Measurements from ENCODE around the gene TVP23C.

TVP23C gene

GRCh38 chr17:15475631-15476354 lies 87.5 kb downstream of the TVP23C start:
- no peaks in the 10 kb centered on the region for H3K9me3 ChIP-seq (ENCODE audit: control insufficient read depth, insufficient read depth, low read length)
- peaks cover 6% of the 10 kb centered on the region for H3K4me1 ChIP-seq (ENCODE audit: control insufficient read depth, insufficient read depth, low read length)
- no peaks in the 10 kb centered on the region for H3K36me3 ChIP-seq (ENCODE audit: control insufficient read depth, insufficient read depth, low read length)

GRCh38 chr17:15472891-15473290 lies 90.4 kb downstream of the TVP23C start:
- Histone ChIP-seq H3K4me3 (ENCODE audit: low read depth, low read length) (no peak overlapping the region), H3K27ac (ENCODE audit: low read depth, low read length) (no peak overlapping the region), H3K36me3 (ENCODE audit: control insufficient read depth, insufficient read depth, low read length) (no peaks in the 10 kb centered on the region), H3K27me3 (ENCODE audit: control insufficient read depth, insufficient read depth, low read length) (no peaks in the 10 kb centered on the region), H3K4me1 (ENCODE audit: control insufficient read depth, insufficient read depth, low read length) (peaks cover 6% of the 10 kb centered on the region), H3K9me3 (ENCODE audit: control insufficient read depth, insufficient read depth, low read length) (no peaks in the 10 kb centered on the region), H3K9ac (ENCODE audit: low read depth, low read length) (no peak overlapping the region)

More at GRCh38 chr17:15475631-15476354, 87.5 kb downstream of the TVP23C start:
- Histone ChIP-seq H3K27me3 (ENCODE audit: control insufficient read depth, insufficient read depth, low read length) (no peaks in the 10 kb centered on the region), H3K27ac (ENCODE audit: low read depth, low read length) (no peak overlapping the region), H3K9ac (ENCODE audit: low read depth, low read length) (no peak overlapping the region), H3K4me3 (ENCODE audit: low read depth, low read length) (no peak overlapping the region)

- no peaks in the 10 kb centered on the region for H3K27me3 ChIP-seq (ENCODE audit: control insufficient read depth, insufficient read depth, low read length)
- H3K4me1 ChIP-seq (ENCODE audit: control insufficient read depth, insufficient read depth, low read length) = peaks cover 6% of the 10 kb centered on the region
- no peaks in the 10 kb centered on the region for H3K36me3 ChIP-seq (ENCODE audit: control insufficient read depth, insufficient read depth, low read length)
- H3K9ac ChIP-seq (ENCODE audit: low read depth, low read length) = no peak overlapping the region
- no peak overlapping the region for H3K4me3 ChIP-seq (ENCODE audit: low read depth, low read length)
- no peak overlapping the region for H3K27ac ChIP-seq (ENCODE audit: low read depth, low read length)
- H3K9me3 ChIP-seq (ENCODE audit: control insufficient read depth, insufficient read depth, low read length) = no peaks in the 10 kb centered on the region
These were observed 92.7 kb downstream of the TVP23C start for GRCh38 chr17:15470536-15470935.

- Histone ChIP-seq H3K27me3 (ENCODE audit: control insufficient read depth, insufficient read depth, low read length) (no peaks in the 10 kb centered on the region), H3K36me3 (ENCODE audit: control insufficient read depth, insufficient read depth, low read length) (no peaks in the 10 kb centered on the region), H3K27ac (ENCODE audit: low read depth, low read length) (no peak overlapping the region), H3K4me3 (ENCODE audit: low read depth, low read length) (no peak overlapping the region), H3K9ac (ENCODE audit: low read depth, low read length) (no peak overlapping the region), H3K9me3 (ENCODE audit: control insufficient read depth, insufficient read depth, low read length) (no peaks in the 10 kb centered on the region), H3K4me1 (ENCODE audit: control insufficient read depth, insufficient read depth, low read length) (peaks cover 6% of the 10 kb centered on the region)
These were observed 94.0 kb downstream of the TVP23C start for GRCh38 chr17:15469260-15469659.

GRCh38 chr17:15468126-15468525 lies 95.2 kb downstream of the TVP23C start:
- H3K9ac ChIP-seq (ENCODE audit: low read depth, low read length) = no peak overlapping the region
- no peak overlapping the region for H3K27ac ChIP-seq (ENCODE audit: low read depth, low read length)
- no peaks in the 10 kb centered on the region for H3K9me3 ChIP-seq (ENCODE audit: control insufficient read depth, insufficient read depth, low read length)
- no peaks in the 10 kb centered on the region for H3K36me3 ChIP-seq (ENCODE audit: control insufficient read depth, insufficient read depth, low read length)
- peaks cover 6% of the 10 kb centered on the region for H3K4me1 ChIP-seq (ENCODE audit: control insufficient read depth, insufficient read depth, low read length)
- no peak overlapping the region for H3K4me3 ChIP-seq (ENCODE audit: low read depth, low read length)
- H3K27me3 ChIP-seq (ENCODE audit: control insufficient read depth, insufficient read depth, low read length) = no peaks in the 10 kb centered on the region

- H3K4me3 ChIP-seq (ENCODE audit: low read depth, low read length) = no peak within 1 kb of the TSS
- H3K36me3 ChIP-seq (ENCODE audit: control insufficient read depth, insufficient read depth, low read length) = no peaks in the 10 kb centered on the region
- no peak within 1 kb of the TSS for H3K9ac ChIP-seq (ENCODE audit: low read depth, low read length)
- H3K27ac ChIP-seq (ENCODE audit: low read depth, low read length) = no peak within 1 kb of the TSS
- H3K9me3 ChIP-seq (ENCODE audit: control insufficient read depth, insufficient read depth, low read length) = no peaks in the 10 kb centered on the region
- H3K4me1 ChIP-seq (ENCODE audit: control insufficient read depth, insufficient read depth, low read length) = peaks cover 5% of the 10 kb centered on the region
- no peaks in the 10 kb centered on the region for H3K27me3 ChIP-seq (ENCODE audit: control insufficient read depth, insufficient read depth, low read length)
These were observed 95.7 kb downstream of the TVP23C start, which contains the start of gene CDRT4 for GRCh38 chr17:15467592-15467991. CDRT4 (minus strand) TSS chr17:15467621; CDS start chr17:15440238, 27,383 bp downstream.

GRCh38 chr17:15466131-15466530 lies 97.2 kb downstream of the TVP23C start:
- no peaks in the 10 kb centered on the region for H3K9me3 ChIP-seq (ENCODE audit: control insufficient read depth, insufficient read depth, low read length)
- no peak overlapping the region for H3K9ac ChIP-seq (ENCODE audit: low read depth, low read length)
- H3K4me3 ChIP-seq (ENCODE audit: low read depth, low read length) = no peak overlapping the region
- H3K36me3 ChIP-seq (ENCODE audit: control insufficient read depth, insufficient read depth, low read length) = no peaks in the 10 kb centered on the region
- H3K27ac ChIP-seq (ENCODE audit: low read depth, low read length) = no peak overlapping the region
- H3K4me1 ChIP-seq (ENCODE audit: control insufficient read depth, insufficient read depth, low read length) = no peaks in the 10 kb centered on the region
- no peaks in the 10 kb centered on the region for H3K27me3 ChIP-seq (ENCODE audit: control insufficient read depth, insufficient read depth, low read length)

GRCh38 chr17:15465045-15465701 lies 98.1 kb downstream of the TVP23C start:
- no peak overlapping the region for H3K9ac ChIP-seq (ENCODE audit: low read depth, low read length)
- no peaks in the 10 kb centered on the region for H3K36me3 ChIP-seq (ENCODE audit: control insufficient read depth, insufficient read depth, low read length)
- H3K9me3 ChIP-seq (ENCODE audit: control insufficient read depth, insufficient read depth, low read length) = no peaks in the 10 kb centered on the region
- no peak overlapping the region for H3K4me3 ChIP-seq (ENCODE audit: low read depth, low read length)
- no peaks in the 10 kb centered on the region for H3K4me1 ChIP-seq (ENCODE audit: control insufficient read depth, insufficient read depth, low read length)
- no peaks in the 10 kb centered on the region for H3K27me3 ChIP-seq (ENCODE audit: control insufficient read depth, insufficient read depth, low read length)
- H3K27ac ChIP-seq (ENCODE audit: low read depth, low read length) = no peak overlapping the region

- H3K4me3 ChIP-seq (ENCODE audit: low read depth, low read length) = no peak overlapping the region
- no peaks in the 10 kb centered on the region for H3K4me1 ChIP-seq (ENCODE audit: control insufficient read depth, insufficient read depth, low read length)
- no peaks in the 10 kb centered on the region for H3K9me3 ChIP-seq (ENCODE audit: control insufficient read depth, insufficient read depth, low read length)
- no peaks in the 10 kb centered on the region for H3K27me3 ChIP-seq (ENCODE audit: control insufficient read depth, insufficient read depth, low read length)
- H3K36me3 ChIP-seq (ENCODE audit: control insufficient read depth, insufficient read depth, low read length) = no peaks in the 10 kb centered on the region
- no peak overlapping the region for H3K27ac ChIP-seq (ENCODE audit: low read depth, low read length)
- no peak overlapping the region for H3K9ac ChIP-seq (ENCODE audit: low read depth, low read length)
These were observed 98.9 kb downstream of the TVP23C start for GRCh38 chr17:15464231-15464985.

- no peak overlapping the region for H3K27ac ChIP-seq (ENCODE audit: low read depth, low read length)
- H3K4me1 ChIP-seq (ENCODE audit: control insufficient read depth, insufficient read depth, low read length) = no peaks in the 10 kb centered on the region
- H3K4me3 ChIP-seq (ENCODE audit: low read depth, low read length) = no peak overlapping the region
- no peaks in the 10 kb centered on the region for H3K9me3 ChIP-seq (ENCODE audit: control insufficient read depth, insufficient read depth, low read length)
- no peaks in the 10 kb centered on the region for H3K27me3 ChIP-seq (ENCODE audit: control insufficient read depth, insufficient read depth, low read length)
- H3K36me3 ChIP-seq (ENCODE audit: control insufficient read depth, insufficient read depth, low read length) = no peaks in the 10 kb centered on the region
- H3K9ac ChIP-seq (ENCODE audit: low read depth, low read length) = no peak overlapping the region
These were observed 100.1 kb downstream of the TVP23C start for GRCh38 chr17:15462976-15463772.
